ENCODE data around the gene NCF1.
"Not testable (repeated sequence)": the region's sequence is repeated elsewhere in the genome, so short reads cannot be mapped to it uniquely, and the experiment has no call there.

DNA sequence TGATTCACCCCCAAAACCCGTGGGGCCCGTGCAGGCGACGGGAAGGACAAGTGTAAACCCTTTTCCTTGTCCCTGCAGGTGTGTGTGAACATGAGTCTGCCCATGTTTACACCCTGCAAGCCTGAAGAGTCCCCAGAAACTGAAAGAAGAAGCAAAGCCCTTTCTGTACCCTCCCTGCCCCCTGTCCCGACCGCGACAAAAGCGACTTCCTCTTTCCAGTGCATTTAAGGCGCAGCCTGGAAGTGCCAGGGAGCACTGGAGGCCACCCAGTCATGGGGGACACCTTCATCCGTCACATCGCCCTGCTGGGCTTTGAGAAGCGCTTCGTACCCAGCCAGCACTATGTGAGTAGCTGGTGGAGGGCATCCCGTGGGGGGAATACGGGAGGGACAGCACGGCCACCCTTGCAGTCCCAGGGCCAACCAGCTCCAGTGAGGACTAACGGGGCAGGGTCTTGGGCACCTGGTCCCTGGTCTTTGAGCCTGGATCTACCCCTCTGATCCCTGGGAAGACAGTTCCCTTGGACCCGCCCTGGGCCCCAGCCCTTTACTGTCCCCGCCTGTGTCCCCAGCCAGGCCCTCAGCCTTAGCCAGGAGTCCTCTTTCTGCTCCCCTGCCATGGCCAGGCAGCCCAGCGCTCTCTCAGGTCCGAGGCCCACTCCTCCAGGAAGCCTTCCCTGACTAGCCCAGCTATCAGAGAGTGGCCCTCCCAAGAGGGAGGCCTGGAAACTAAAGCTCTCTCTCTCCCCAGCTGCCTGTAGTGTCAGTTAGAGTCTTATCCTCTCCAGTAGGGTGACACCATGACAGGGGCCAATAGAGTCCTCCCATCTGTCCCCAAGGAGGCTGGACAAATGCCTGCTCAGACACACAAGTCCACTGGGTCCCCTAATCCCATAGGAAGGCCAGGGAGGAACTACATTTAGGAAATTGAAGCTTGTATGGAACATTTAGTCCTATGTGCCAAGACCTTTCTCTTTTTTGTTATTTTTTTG lies at the start of gene NCF1:
- TF ChIP-seq, protein P1, sequence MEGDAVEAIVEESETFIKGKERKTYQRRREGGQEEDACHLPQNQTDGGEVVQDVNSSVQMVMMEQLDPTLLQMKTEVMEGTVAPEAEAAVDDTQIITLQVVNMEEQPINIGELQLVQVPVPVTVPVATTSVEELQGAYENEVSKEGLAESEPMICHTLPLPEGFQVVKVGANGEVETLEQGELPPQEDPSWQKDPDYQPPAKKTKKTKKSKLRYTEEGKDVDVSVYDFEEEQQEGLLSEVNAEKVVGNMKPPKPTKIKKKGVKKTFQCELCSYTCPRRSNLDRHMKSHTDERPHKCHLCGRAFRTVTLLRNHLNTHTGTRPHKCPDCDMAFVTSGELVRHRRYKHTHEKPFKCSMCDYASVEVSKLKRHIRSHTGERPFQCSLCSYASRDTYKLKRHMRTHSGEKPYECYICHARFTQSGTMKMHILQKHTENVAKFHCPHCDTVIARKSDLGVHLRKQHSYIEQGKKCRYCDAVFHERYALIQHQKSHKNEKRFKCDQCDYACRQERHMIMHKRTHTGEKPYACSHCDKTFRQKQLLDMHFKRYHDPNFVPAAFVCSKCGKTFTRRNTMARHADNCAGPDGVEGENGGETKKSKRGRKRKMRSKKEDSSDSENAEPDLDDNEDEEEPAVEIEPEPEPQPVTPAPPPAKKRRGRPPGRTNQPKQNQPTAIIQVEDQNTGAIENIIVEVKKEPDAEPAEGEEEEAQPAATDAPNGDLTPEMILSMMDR (IDR thresholded peaks at IDR 0.05; ENCODE audit: low read depth, low read length, poor library complexity, severe bottlenecking): not testable (repeated sequence)
- TF ChIP-seq EZH2phosphoT487 (IDR thresholded peaks at IDR 0.05; ENCODE audit: borderline replicate concordance, low read length): not testable (repeated sequence)
